ENCODE measurements around the gene PLA2G2D. TPM values are rescaled to one million over a fixed set of nuclear protein-coding genes. Genes with fewer than 3 reads are reported as not detected.
"Not testable (repeated sequence)": the region's sequence is repeated elsewhere in the genome, so short reads cannot be mapped to it uniquely, and the experiment has no call there.

The PLA2G2D gene
- total RNA-seq, 1 donor from 2014 or later = not detected

DNA sequence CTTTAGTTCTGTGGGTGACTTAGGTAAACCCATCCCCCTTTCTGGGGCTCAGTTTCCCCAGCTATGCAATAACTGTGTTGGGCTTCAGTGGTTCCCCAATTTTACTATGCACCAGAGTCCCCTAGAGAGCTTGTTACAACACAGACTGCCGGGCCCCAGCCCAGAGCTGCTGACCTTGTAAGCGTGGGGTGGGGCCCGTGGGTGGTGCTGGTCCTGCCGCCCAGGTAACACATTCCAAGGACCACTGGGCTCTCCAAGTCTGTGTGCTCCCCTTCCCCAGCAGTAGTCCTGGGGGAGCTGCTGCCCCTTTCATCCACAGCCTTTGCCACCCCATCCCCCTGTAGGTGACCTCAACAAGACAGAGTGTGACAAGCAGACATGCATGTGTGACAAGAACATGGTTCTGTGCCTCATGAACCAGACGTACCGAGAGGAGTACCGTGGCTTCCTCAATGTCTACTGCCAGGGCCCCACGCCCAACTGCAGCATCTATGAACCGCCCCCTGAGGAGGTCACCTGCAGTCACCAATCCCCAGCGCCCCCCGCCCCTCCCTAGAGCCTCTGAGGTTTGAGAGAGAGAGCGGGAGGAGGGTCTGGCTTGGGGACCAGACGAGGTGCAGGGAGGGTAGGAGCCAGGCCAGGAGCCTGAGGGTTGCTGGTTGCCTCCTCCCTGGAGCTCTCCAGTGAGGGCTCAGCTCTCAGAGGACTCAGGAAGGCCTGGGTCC lies 28.7 kb upstream of the PLA2G2D start:
- DNase-seq (ENCODE audit: low spot score) (no peak), ATAC-seq (no peak)
- intact Hi-C loops (cut with DNase I) = no loop called here

DNA sequence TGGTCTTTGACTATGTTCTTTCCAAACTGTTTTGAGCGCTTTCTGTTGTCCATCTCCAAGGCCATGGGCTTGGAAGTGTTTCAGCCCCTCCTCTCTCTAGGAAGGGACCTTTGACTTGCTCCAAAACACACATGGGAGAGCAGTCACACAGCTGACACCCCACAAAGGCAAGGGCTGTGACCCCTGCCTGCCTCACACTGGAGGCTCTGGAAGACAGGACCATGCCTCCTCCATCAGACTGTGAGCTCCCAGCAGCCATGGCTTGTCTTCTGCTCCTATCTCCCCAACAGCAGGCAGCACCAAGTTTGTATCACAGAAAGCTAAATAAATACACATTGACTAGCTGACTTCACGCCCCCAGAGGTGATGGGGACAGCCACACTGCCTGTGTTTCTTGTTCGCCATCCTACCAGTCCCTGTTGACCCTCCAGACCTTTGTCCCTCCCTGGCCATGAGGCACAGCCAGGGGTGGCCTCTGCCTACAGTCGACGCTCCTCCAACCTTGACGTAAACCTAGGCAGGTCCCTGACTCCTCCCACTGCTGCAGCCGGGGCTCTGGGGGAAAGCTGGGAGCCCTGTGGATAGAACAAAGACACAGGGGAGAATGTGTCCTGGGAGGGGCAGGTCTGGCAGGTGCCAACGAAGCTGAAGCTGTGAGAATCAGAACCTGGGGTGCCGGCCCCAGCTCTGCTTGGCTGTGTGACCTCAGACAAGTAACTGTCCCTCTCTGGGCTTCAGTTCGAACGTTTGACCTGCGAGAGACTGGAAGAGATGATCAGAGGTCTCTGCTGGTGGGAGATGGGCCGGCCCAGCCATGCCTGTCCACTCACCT lies 24.6 kb upstream of the PLA2G2D start:
- intact Hi-C loops (cut with DNase I) = no loop called here
- no peak for DNase-seq (ENCODE audit: low spot score)
- ATAC-seq = no peak

DNA sequence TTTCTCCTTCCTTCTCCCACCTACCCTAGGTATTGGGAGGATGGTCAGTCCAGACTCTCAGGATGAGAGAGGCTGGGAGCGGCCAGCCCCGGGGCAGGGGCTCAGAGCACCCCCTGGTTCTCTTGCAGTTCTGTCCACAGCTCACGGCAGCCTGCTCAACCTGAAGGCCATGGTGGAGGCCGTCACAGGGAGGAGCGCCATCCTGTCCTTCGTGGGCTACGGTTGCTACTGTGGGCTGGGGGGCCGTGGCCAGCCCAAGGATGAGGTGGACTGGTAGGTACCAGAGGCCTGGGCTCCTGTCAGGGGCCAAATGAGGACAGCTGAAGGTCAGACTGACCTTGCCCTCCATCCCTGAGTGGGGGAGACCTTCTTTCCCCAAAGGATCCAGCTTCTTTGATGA lies 24.0 kb upstream of the PLA2G2D start:
- no peak for ATAC-seq
- peak; percentile 12 for DNase-seq (ENCODE audit: low spot score)
- intact Hi-C loops (cut with DNase I) = no loop called here

DNA sequence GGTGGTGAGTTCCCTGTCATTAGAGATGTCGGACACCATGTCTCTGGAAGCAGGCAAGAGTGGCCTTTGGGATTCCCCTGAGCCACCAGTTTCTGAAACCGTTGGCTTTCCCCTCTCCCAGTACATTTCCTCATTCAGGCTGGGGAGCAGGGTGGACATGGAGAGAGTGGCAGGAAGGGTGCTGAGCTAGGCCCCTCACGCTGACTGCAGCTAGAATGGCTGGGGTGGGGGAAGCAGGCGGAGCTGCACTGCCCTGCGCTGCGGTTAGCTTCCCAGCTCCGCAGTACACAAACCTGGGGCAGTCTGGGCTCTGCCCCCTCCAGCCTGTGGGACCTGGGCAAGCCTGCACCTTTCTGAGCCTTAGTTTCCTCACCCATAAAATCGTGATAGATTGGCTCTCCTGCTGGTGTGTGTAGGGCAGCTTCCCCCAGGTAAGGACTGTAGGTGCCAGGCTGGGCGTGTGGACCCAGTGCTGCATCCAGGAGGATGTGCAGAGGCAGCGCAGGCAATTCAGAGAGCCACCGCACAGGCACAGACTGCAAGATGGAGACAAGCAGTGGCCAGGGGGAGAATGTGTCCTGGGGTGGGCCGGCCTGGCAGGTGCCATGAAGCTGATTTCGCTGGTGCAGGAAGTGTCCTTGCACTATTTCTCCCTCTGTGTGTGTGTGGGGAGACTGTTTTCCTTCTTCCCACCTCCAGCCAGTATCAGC lies 22.8 kb upstream of the PLA2G2D start:
- ATAC-seq = no peak
- intact Hi-C loops (cut with DNase I) = no loop called here
- peak; percentile 33 for DNase-seq (ENCODE audit: low spot score)

DNA sequence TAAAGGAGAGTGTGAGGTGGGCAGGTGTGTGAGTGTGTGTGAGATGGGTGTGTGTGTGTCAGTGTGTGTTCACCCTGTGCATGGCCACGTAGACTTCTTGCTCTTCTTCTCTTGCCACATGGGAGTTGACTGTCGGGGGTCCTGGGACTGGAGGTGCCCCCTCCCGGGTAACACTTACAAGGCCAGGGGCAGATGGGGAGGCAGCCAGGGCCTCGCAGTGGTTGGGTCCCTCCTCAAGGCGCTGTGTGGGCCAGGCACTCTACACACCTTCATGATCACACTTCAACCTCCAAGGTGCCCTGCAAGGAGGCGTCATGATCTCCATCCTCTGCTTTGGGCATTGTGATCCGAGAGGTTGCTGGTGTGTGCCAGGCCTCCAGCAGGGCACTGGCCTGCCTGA lies 22.1 kb upstream of the PLA2G2D start:
- intact Hi-C loops (cut with DNase I) = no loop called here
- ATAC-seq (no peak), DNase-seq (ENCODE audit: low spot score) (peak; percentile 19)

DNA sequence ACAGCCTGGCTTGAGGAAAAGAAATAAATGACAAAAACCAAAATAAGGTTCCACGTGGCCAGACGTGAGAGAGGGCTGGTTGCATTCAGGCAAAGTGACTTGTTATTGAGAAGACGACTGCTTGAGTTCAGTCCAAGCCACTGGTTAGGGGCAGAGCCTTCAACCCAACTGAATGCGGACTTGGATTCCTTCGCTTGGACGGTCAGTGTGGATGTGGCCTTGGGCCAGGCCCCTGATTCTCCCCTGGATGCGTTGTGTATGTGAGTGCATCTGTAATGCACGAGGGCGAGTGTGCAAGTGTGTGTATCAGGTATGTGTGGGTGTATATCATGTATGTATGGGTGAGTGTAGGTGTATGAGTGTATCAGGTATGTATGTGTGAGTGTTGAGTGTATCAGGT lies 21.7 kb upstream of the PLA2G2D start:
- intact Hi-C loops (cut with DNase I) = no loop called here
- DNase-seq (ENCODE audit: low spot score) (peak; percentile 34), ATAC-seq (no peak)

DNA sequence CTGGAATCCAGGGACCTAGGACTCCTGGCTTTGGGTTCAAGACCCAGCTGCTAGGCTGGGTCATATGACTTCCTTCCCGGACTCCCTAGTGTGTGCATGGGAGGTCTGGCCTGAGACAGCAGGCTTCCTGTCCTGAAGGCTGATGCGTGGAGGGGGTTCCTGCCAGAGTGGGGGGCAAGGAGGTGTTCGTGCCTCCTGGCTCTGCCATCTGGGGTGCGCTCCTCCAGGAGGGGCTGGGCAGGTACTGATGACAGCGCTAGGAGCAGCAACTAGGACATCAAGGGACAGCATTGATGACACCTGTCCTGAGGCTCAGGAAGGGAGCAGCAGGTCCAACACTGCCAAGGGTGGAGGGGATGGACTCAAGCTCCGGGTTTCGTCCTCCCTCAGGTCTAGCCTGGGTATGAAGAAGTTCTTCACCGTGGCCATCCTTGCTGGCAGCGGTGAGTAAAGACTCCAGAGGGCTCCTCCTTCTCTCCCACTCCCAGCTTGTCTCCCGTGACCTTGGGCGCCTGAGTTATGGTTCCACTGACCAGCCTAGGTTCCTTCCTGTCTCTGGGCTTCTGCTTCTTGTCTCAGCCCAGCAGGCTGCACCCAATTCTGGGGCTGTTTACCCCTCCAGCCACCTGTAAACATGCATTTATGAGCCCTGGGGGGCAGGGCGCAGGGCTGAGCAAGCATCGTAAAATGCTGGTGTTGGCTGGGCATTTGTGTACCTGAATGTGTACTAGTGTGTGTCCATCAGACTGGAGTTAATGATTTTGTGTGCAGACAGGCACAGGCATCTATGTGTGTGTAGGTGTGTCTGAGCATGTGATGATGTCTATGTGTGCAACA lies 20.7 kb upstream of the PLA2G2D start:
- intact Hi-C loops (cut with DNase I) = no loop called here
- no peak for ATAC-seq
- peak; percentile 25 for DNase-seq (ENCODE audit: low spot score)

DNA sequence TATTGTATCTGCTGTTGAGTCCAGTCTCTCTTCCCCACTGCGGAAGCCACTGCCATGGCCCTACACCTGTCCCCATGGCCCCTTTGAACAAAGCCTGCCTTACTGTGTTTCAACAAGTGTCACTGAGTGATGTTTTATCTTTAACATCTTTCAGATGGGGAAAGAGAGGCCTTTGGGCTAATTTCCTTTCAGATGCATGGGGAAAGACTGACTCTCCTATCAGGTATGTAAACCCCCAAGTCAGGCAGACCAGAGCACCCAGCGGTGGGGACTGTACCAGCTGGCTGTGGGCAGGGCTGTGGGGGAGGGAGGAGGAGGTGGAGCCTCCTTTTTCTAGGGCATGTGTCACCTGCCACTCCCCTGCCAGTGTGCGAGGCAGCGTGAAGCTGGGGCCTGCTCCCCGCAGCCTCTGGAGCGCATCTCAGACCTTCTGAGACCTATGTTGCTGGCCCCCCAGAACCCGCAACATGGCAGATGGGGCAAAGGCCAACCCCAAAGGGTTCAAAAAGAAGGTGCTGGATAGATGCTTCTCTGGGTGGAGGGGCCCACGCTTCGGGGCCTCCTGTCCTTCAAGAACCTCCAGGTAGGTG lies 19.7 kb upstream of the PLA2G2D start, which contains the start of gene PLA2G2F:
Gene PLA2G2F (plus strand): TSS at position 363 of the 590 bp plus-strand sequence. CDS start 105 bp downstream, at position 468.
- intact Hi-C loops (cut with DNase I) = no loop called here
- ATAC-seq = no peak
- DNase-seq (ENCODE audit: low spot score) = peak; percentile 36

DNA sequence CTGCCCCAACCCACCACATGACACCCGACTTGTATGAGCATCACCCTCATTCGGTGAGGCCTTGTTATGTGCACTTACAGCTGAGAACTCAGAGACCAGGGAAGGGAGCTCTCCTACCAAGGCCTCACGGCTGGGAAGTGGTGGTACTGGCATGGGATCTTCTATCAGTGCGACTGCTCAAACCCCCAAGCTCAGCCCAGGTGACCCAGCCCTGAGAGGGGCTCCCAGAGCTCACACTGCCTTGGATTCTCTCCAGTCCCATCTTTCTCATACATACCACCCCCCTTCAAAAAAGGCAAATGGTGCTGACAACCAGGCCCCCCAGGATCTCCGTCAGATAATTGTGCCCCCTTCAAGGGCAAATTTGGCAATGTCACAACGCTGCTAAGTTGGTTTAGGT lies 19.0 kb upstream of the PLA2G2D start:
- ATAC-seq (no peak), DNase-seq (ENCODE audit: low spot score) (peak; percentile 28)
- intact Hi-C loops (cut with DNase I) = no loop called here

DNA sequence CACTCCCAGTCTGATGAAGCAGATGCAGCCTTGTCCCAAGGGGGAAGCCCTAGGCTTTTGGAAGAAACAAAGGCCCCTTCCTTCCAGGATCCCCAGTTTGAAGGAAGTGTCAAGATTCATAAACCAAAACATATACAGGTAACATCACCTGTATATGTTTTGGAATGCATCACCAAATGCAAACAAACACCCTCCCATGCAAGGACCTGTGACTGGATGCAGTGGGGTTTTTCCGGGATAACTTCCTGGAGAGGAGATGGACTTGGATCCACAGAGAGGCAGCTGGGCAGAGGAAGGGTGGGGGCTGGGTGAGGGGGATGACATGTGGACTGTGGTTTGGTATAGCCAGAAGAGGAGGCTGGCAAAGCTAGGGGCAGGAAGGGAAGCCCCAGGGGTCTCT lies 18.3 kb upstream of the PLA2G2D start:
- ATAC-seq = no peak
- intact Hi-C loops (cut with DNase I) = no loop called here
- peak; percentile 17 for DNase-seq (ENCODE audit: low spot score)

DNA sequence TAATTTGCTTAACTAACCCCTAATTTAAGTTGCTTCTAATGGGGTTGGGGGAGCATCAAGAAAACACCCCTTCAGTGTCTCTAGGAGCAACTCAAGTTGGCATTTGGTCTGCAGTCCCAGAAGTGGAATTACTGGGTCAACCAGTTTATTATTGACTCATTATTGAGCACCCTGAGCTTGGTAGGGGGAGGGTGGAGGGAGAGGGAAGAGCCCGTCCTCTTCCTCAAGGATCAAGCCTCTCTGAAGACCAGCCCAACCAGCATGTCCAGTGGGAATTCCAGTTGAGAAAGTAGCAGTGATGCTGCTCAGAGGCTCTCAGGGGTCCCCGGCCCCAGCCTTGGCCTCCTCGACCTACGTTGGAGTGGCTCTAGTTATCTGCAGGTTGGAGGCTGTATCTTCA lies 17.7 kb upstream of the PLA2G2D start:
- ATAC-seq = no peak
- intact Hi-C loops (cut with DNase I) = no loop called here

DNA sequence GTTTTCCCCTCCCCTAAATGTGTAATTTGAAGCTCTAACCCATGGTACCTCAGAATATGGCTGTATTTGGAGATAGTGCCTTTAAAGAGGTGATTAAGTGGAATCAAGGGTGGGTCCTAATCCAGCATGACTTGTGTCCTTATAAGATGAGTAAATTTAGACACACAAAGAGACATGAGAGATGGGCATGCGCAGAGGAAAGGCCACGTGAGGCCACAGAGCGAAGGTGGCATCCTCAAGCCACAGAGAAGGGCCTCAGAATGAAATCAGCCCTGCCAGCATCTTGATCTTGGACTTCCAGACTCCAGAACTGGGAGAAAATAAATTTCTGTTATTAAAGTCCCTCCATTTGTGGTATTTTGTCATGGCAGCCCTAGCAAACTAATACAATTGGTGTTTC lies 16.9 kb upstream of the PLA2G2D start:
- ATAC-seq = no peak
- no peak for DNase-seq (ENCODE audit: low spot score)
- intact Hi-C loops (cut with DNase I) = no loop called here

More for the DNA sequence above, 17.7 kb upstream of the PLA2G2D start:
- DNase-seq (ENCODE audit: low spot score) = peak; percentile 13

DNA sequence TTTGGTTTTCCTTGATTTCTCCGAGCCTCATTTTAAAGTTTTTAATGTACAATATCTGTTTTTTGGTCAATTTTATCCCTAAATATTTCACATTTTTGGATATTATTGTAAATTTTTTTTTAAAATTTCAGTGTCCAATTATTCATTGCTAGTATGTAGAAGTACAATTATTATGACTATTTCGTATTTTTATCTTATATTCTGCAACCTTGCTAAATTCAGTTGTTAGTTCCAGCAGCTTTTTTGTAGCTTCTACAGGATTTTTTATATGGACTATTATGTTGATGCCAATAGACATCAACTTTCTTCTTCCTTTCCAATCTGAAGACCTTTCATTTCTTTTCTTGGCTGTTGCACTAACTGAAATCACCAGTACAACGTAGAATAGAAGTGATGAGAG lies 15.7 kb upstream of the PLA2G2D start:
- intact Hi-C loops (cut with DNase I) = no loop called here
- no peak for DNase-seq (ENCODE audit: low spot score)
- no peak for ATAC-seq

DNA sequence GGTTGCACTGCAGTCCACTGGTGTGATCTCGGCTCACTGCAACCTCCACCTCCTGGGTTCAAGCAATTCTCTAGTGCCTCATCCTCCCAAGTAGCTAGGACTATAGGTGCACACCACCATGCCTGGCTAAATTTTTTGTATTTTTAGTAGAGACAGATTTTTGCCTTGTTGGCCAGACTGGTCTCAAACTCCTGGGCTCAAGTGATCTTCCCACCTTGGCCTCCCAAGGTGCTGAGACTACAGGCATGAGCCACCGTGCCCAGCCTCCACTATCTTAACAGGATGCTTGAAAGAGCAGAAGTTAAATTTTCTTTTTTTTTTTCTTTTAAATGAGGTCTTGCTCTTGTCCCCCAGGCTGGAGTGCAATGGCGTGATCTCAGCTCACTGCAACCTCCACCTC lies 11.2 kb upstream of the PLA2G2D start:
- DNase-seq (ENCODE audit: low spot score) = peak; percentile 12
- ATAC-seq; intact Hi-C loops (cut with DNase I): not testable (repeated sequence)

DNA sequence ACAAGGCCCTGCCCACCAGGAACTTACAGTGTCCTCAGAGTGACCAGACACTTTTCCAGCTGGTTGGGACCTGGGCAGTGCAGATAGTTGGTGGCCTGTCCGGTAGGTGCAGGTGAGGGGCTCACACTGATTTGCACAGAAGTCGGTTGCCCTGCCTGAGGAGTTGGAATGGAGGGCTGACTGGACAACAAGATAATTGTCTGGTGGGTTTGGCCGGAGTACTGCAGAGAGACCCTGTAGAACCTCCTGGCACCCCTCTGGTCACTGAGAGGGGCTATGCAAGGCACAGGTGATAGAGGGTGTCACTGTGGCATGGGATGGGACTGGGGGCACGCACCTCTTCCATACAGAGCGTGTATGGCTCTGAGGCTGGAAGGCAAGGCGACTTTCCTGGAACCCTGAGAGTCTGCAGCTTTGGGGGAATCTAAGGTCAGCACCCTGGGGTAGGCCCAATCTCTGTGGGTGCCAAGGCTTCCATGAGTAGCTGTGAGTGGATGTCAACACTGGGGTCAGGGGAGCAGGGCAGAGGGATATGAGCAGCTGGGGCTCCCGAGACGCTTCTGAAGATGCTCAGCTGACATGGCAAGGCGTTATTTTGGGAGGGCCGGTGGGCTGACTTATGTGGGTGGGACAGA lies 7.6 kb upstream of the PLA2G2D start:
- DNase-seq (ENCODE audit: low spot score) = peak; percentile 30
- no peak for ATAC-seq
- intact Hi-C loops (cut with DNase I) = no loop called here

DNA sequence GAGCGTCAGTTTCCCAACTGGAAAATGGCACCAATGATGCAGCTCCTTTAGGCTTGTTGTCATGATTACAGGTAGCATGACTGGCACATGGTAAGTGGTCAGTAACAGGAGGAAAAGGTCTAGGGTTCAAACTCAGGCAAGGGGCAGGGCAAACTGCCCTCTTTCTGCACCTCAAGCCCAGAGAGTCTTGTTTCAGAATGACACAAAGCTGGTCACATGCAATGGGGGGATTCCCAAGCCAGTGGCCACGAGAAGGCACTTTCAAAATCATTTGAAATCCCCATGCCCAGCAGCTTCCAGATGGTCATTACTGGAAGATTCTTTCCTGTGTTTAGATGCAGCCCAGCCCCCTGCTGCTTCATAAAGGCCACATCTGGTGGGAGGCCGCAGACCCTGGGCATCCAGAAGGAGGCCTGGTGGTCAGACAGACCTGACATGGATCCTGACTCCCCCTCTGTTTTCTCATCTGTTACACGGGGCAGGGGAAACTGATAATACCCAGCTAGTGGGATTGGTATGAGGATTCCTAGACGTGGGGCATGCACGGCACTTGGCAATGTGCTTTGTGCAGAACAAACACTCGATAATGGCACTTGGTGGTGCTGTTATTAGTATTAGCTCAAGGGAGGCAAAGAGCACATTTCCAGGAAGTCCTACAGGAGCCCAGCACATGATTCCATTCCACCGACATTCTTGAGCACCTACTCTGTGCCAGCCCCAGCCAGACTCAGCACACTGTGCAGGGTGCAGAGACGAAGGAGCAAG lies 6.9 kb upstream of the PLA2G2D start:
- peak; percentile 27 for DNase-seq (ENCODE audit: low spot score)
- no peak for ATAC-seq
- intact Hi-C loops (cut with DNase I) = no loop called here

DNA sequence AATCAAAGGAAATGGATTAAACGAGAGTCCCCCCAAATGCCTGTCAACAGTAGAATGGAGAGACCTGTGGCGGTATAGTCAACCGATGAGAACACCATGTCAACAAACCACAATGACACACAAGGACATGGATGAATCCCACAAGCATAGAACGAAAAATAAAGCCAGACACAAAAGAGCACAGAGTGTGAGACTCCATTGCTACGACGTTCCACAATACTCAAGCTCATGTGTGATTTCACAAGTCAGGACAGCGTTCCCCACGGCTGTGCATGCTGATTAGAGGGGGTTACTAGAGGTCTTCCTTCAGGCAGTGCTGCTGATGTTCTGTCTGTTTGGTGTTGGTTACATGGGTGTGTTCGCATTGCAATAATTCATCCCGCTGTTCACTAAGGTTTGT lies 5.8 kb upstream of the PLA2G2D start:
- ATAC-seq (no peak), DNase-seq (ENCODE audit: low spot score) (peak; percentile 35)
- intact Hi-C loops (cut with DNase I) = no loop called here
